Astrocyte (in vitro differentiated cells and primary cell): ENCODE results near the gene S100A6. TPM values are rescaled to one million over a fixed set of nuclear protein-coding genes. Genes with fewer than 3 reads are reported as not detected.
"Not testable (repeated sequence)": the region's sequence is repeated elsewhere in the genome, so short reads cannot be mapped to it uniquely, and the experiment has no call there.

Experiments
- DNase-seq: peaks from one replicate; pipeline ENCODE4 v3.0.0-alpha.2; 2010; ENCODE audit warnings: low read depth
- FAIRE-seq: peaks from 2 replicates; lab custom pipeline; 2011; peaks lifted over from hg19 to GRCh38; lab: Jason Lieb, UNC
- H2AFZ ChIP-seq: 2 replicates; pipeline ENCODE4 v1.6.0; 2012; ENCODE audit warnings: low read depth, low read length, inconsistent platforms
- H3K27ac ChIP-seq: 2 replicates; pipeline ENCODE4 v1.5.1; 2011; ENCODE audit warnings: low read depth, low read length, inconsistent platforms
- H3K27me3 ChIP-seq: 2 replicates; pipeline ENCODE4 v1.6.0; 2011; ENCODE audit warnings: low read length, inconsistent platforms; ENCODE audit not compliant: insufficient read depth
- H3K36me3 ChIP-seq: 2 replicates; pipeline ENCODE4 v1.5.1; 2011; ENCODE audit warnings: low read length, inconsistent platforms; ENCODE audit not compliant: insufficient read depth
- H3K4me1 ChIP-seq: 2 replicates; pipeline ENCODE4 v1.5.1; 2011; ENCODE audit warnings: low read length, inconsistent platforms; ENCODE audit not compliant: insufficient read depth
- H3K4me2 ChIP-seq: 2 replicates; pipeline ENCODE4 v1.6.0; 2012; ENCODE audit warnings: low read length, inconsistent platforms
- H3K4me3 ChIP-seq: 2 replicates; pipeline ENCODE4 v1.5.1; 2011; ENCODE audit warnings: low read depth, mild to moderate bottlenecking, low read length, inconsistent platforms; ENCODE audit not compliant: insufficient read depth
- H3K79me2 ChIP-seq: 2 replicates; pipeline ENCODE4 v1.6.0; 2012; ENCODE audit warnings: mild to moderate bottlenecking, low read length, inconsistent platforms; ENCODE audit not compliant: insufficient read depth
- H3K9ac ChIP-seq: 2 replicates; pipeline ENCODE4 v1.6.0; 2012; ENCODE audit warnings: mild to moderate bottlenecking, low read length, inconsistent platforms
- H3K9me3 ChIP-seq: 2 replicates; pipeline ENCODE4 v1.5.1; 2012; ENCODE audit warnings: low read depth, mild to moderate bottlenecking, low read length, inconsistent platforms; ENCODE audit not compliant: insufficient read depth
- H4K20me1 ChIP-seq: 2 replicates; pipeline ENCODE4 v1.6.0; 2012; ENCODE audit warnings: low read length, inconsistent platforms; ENCODE audit not compliant: insufficient read depth
- H3K27ac Mint-ChIP-seq: one replicate; pipeline ENCODE4 v1.8.0; 2021; ENCODE audit warnings: mild to moderate bottlenecking, mixed read lengths; ENCODE audit not compliant: unreplicated experiment
- H3K27me3 Mint-ChIP-seq: one replicate; pipeline ENCODE4 v1.8.0; 2021; ENCODE audit warnings: low read depth, mixed read lengths; ENCODE audit not compliant: unreplicated experiment
- H3K36me3 Mint-ChIP-seq: one replicate; pipeline ENCODE4 v1.8.0; 2021; ENCODE audit warnings: low read depth, mixed read lengths; ENCODE audit not compliant: unreplicated experiment
- H3K4me1 Mint-ChIP-seq: one replicate; pipeline ENCODE4 v1.8.0; 2021; ENCODE audit warnings: low read depth, mixed read lengths; ENCODE audit not compliant: unreplicated experiment
- H3K4me3 Mint-ChIP-seq: one replicate; pipeline ENCODE4 v1.8.0; 2021; ENCODE audit warnings: mild to moderate bottlenecking, moderate library complexity, mixed read lengths; ENCODE audit not compliant: unreplicated experiment
- H3K9me3 Mint-ChIP-seq: one replicate; pipeline ENCODE4 v1.8.0; 2021; ENCODE audit warnings: mild to moderate bottlenecking, mixed read lengths; ENCODE audit not compliant: unreplicated experiment
- CTCF ChIP-seq: IDR thresholded peaks from 2 replicates; pipeline ENCODE4 v1.5.1; 2011; ENCODE audit warnings: low read depth, mild to moderate bottlenecking, inconsistent platforms, low read length, moderate library complexity; ENCODE audit not compliant: insufficient read depth
- EZH2 ChIP-seq: IDR thresholded peaks from 2 replicates; pipeline ENCODE4 v1.6.1; 2012; ENCODE audit warnings: mild to moderate bottlenecking, low read length, inconsistent platforms; ENCODE audit not compliant: insufficient read depth
- total RNA-seq: library from RNA; stranded (reverse); gene quantifications from 2 replicates; pipeline ENCODE4 v1.2.1, GENCODE V29; 2021

Gene S100A6
- total RNA-seq, 1 donor from 2014 or later = 125 TPM

DNA sequence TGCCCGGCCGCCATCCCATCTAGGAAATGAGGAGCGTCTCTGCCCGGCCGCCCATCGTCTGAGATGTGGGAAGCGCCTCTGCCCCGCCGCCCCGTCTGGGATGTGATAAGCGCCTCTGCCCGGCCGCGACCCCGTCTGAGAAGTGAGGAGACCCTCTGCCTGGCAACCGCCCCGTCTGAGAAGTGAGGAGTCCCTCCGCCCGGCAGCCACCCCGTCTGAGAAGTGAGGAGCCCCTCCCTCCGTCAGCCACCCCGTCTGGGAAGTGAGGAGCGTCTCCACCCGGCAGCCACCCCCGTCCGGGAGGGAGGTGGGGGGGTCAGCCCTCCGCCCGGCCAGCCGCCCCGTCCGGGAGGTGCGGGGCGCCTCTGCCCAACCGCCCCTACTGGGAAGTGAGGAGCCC is 47.0 kb upstream of the S100A6 start:
- H3K4me3 Mint-ChIP-seq, H4K20me1 ChIP-seq, H3K79me2 ChIP-seq, DNase-seq, H3K9ac ChIP-seq, H3K27me3 ChIP-seq, H2AFZ ChIP-seq, H3K4me3 ChIP-seq, H3K27ac Mint-ChIP-seq, H3K36me3 Mint-ChIP-seq, FAIRE-seq, H3K27ac ChIP-seq, H3K4me2 ChIP-seq, H3K36me3 ChIP-seq, H3K9me3 ChIP-seq, H3K9me3 Mint-ChIP-seq, H3K4me1 ChIP-seq, H3K27me3 Mint-ChIP-seq: not testable (repeated sequence)
- H3K4me1 Mint-ChIP-seq = peaks cover 14% of the 10 kb centered on the region

DNA sequence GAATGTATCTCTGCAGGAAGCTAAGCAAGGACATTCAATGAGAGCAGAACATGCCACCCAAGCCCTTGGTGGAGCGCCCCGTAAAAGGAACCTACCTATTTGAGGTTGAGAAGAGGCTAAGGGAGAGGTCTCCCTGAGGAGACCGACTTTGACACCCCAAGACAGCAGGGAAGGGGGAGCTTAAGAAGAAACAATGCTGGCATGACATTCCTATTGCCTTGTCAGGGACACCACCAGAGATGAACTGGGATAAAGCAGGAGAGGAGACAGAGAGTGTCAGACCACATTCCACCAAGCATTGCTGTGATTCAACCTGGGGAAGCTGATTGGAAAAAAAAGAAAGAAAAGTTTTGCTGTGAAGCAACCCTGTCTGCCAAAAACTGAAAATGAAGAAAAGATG is 43.1 kb upstream of the S100A6 start:
- Histone ChIP-seq H3K36me3 (no peaks in the 10 kb centered on the region), H4K20me1 (no peaks in the 10 kb centered on the region), H3K27me3 (no peaks in the 10 kb centered on the region), H3K9me3 (no peaks in the 10 kb centered on the region), H3K4me3 (no peak overlapping the region), H3K79me2 (no peaks in the 10 kb centered on the region), H3K9ac (no peak overlapping the region), H2AFZ (no peak overlapping the region), H3K4me2 (peak overlapping the region; percentile 9), H3K4me1 (peaks cover 2% of the 10 kb centered on the region), H3K27ac (no peak overlapping the region)
- DNase-seq (no peak), FAIRE-seq (no peak)
- H3K36me3 Mint-ChIP-seq = no peaks in the 10 kb centered on the region
- TF ChIP-seq CTCF (no peak), EZH2 (no peak)
- H3K27me3 Mint-ChIP-seq = no peaks in the 10 kb centered on the region
- H3K9me3 Mint-ChIP-seq = peaks cover under 1% of the 10 kb centered on the region
- no peak overlapping the region for H3K4me3 Mint-ChIP-seq
- H3K27ac Mint-ChIP-seq = peak overlapping the region; percentile 78
- peaks cover 14% of the 10 kb centered on the region for H3K4me1 Mint-ChIP-seq

GRCh38 chr1:153578490-153578889 is 42.7 kb upstream of the S100A6 start:
- no peaks in the 10 kb centered on the region for H3K27me3 ChIP-seq
- H4K20me1 ChIP-seq = no peaks in the 10 kb centered on the region
- no peaks in the 10 kb centered on the region for H3K79me2 ChIP-seq
- Mint-ChIP-seq H3K27me3 (no peaks in the 10 kb centered on the region), H3K9me3 (peaks cover 2% of the 10 kb centered on the region), H3K36me3 (no peaks in the 10 kb centered on the region), H3K4me1 (peaks cover 14% of the 10 kb centered on the region), H3K4me3 (peak overlapping the region; percentile 58), H3K27ac (peak overlapping the region; percentile 78)
- H3K27ac ChIP-seq = no peak overlapping the region
- H3K9me3 ChIP-seq = no peaks in the 10 kb centered on the region
- DNase-seq (no peak), FAIRE-seq (peak; percentile 84)
- H3K4me3 ChIP-seq = no peak overlapping the region
- H3K4me1 ChIP-seq = peaks cover under 1% of the 10 kb centered on the region
- no peak overlapping the region for H2AFZ ChIP-seq
- no peaks in the 10 kb centered on the region for H3K36me3 ChIP-seq
- TF ChIP-seq CTCF (no peak), EZH2 (no peak)
- no peak overlapping the region for H3K9ac ChIP-seq
- peak overlapping the region; percentile 9 for H3K4me2 ChIP-seq
